ENCODE data around the gene CYTIP.

- TF ChIP-seq CTCF (IDR thresholded peaks at IDR 0.05) (no peak), POLR2A (IDR thresholded peaks at IDR 0.05) (no peak)
These were observed 29.8 kb downstream of the CYTIP start for GRCh38 chr2:157414050-157414449.

Measured in adrenal gland (tissue), 5 donors.